ENCODE results near the gene E2F3. TPM values are rescaled to one million over a fixed set of nuclear protein-coding genes. Genes with fewer than 3 reads are reported as not detected.

The E2F3 gene
- polyA plus RNA-seq, 3 donors = 7.5 to 14.6 (median 8.9) TPM

DNA sequence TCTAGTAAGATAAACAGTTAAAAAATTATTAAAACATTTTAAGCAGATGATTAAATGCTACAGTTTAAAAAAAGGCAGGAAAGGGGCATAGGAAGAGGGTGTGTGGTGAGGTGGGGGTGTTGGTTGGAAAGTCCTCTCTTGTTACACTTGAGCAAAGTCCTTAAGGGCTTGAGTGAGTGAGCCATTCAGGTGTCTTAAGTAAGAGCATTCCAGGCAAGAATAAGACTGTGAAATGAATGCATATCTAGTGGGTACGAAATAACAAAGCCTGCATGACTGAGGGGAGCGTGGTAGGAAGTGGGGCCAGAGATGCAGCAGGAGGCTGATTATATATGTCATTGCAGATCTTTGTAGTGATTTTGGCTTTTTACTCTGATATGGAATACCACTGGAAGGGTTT lies 137.7 kb downstream of the E2F3 start:
- Histone ChIP-seq H3K4me1 (ENCODE audit: control insufficient read depth in 1 of 2, insufficient read depth in 2 of 2, low read length in 2 of 2) (peaks cover 7 to 15% of the 10 kb centered on the region in 2 donors), H3K4me3 (replicated peaks in 1 of 3; ENCODE audit: low read depth in 2 of 3, low read length in 3 of 3) (no peak overlapping the region), H4K20me1 (ENCODE audit: insufficient read depth, low read length) (no peaks in the 10 kb centered on the region), H3K9me3 (replicated peaks in 1 of 2; ENCODE audit: control insufficient read depth in 1 of 2, insufficient read depth in 1 of 2, low read length in 2 of 2) (no peaks in the 10 kb centered on the region), H3K27ac (ENCODE audit: low read depth in 1 of 2, low read length in 2 of 2) (no peak overlapping the region), H3K27me3 (ENCODE audit: control insufficient read depth in 2 of 2, insufficient read depth in 2 of 2, low read length in 2 of 2) (no peaks in the 10 kb centered on the region), H3K9ac (ENCODE audit: insufficient read depth, low read length, poor library complexity, severe bottlenecking) (no peak overlapping the region), H3K4me2 (replicated peaks; ENCODE audit: extremely low read depth, low read length, poor library complexity, severe bottlenecking) (no peak overlapping the region), H3K79me2 (ENCODE audit: insufficient read depth, low read length) (peaks cover 76% of the 10 kb centered on the region), H3K36me3 (replicated peaks in 1 of 2; ENCODE audit: control insufficient read depth in 1 of 2, insufficient read depth in 2 of 2, low read length in 2 of 2) (peaks cover 8 to 54% of the 10 kb centered on the region in 2 donors), H2AFZ (ENCODE audit: insufficient read depth, low read depth, low read length, poor library complexity, severe bottlenecking) (no peak overlapping the region)
- Mint-ChIP-seq H3K4me1 (peaks cover 10% of the 10 kb centered on the region), H3K27me3 (ENCODE audit: low read depth in 3 of 3) (no peaks in the 10 kb centered on the region), H3K36me3 (peaks cover 43 to 51% of the 10 kb centered on the region in 2 donors), H3K27ac (no peak overlapping the region), H3K4me3 (no peak overlapping the region), H3K9me3 (no peaks in the 10 kb centered on the region)
- TF ChIP-seq, protein P1, sequence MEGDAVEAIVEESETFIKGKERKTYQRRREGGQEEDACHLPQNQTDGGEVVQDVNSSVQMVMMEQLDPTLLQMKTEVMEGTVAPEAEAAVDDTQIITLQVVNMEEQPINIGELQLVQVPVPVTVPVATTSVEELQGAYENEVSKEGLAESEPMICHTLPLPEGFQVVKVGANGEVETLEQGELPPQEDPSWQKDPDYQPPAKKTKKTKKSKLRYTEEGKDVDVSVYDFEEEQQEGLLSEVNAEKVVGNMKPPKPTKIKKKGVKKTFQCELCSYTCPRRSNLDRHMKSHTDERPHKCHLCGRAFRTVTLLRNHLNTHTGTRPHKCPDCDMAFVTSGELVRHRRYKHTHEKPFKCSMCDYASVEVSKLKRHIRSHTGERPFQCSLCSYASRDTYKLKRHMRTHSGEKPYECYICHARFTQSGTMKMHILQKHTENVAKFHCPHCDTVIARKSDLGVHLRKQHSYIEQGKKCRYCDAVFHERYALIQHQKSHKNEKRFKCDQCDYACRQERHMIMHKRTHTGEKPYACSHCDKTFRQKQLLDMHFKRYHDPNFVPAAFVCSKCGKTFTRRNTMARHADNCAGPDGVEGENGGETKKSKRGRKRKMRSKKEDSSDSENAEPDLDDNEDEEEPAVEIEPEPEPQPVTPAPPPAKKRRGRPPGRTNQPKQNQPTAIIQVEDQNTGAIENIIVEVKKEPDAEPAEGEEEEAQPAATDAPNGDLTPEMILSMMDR (IDR thresholded peaks at IDR 0.05) = no peak
- DNase-seq = no peak
- intact Hi-C loops (cut with micrococcal nuclease) = loop anchor here in 1 of 2 donors (10.0 kb wide), 1 partner anchor 215 kb away; no protein-coding TSS in a partner anchor
- WGBS (ENCODE audit: insufficient coverage) = 100% methylated on average over 2 of the region's 2 CpGs

DNA sequence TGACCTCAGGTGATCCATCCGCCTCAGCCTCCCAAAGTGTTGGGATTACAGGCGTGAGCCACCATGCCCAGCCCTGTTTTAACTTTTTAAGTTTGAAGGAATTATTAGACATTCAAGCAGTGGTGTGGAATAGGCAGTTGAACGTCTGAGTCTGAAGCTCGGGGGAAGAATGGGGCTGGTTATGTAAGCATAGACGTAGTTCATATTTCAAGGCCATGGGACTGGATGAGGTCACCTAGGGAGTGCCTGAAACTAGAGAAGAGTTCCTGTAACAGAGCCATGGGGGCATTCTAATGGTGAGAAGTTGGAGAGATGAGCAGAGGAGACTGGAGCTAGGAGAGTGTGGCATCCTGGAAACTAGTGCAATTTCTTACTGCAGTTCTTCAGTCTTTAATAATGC lies 139.0 kb downstream of the E2F3 start:
- Histone ChIP-seq H3K27me3 (ENCODE audit: control insufficient read depth in 2 of 2, insufficient read depth in 2 of 2, low read length in 2 of 2) (no peaks in the 10 kb centered on the region), H2AFZ (ENCODE audit: insufficient read depth, low read depth, low read length, poor library complexity, severe bottlenecking) (no peak overlapping the region), H3K9ac (ENCODE audit: insufficient read depth, low read length, poor library complexity, severe bottlenecking) (no peak overlapping the region), H3K4me3 (replicated peaks in 1 of 3; ENCODE audit: low read depth in 2 of 3, low read length in 3 of 3) (no peak overlapping the region), H3K4me2 (replicated peaks; ENCODE audit: extremely low read depth, low read length, poor library complexity, severe bottlenecking) (no peak overlapping the region), H3K79me2 (ENCODE audit: insufficient read depth, low read length) (peaks cover 67% of the 10 kb centered on the region), H4K20me1 (ENCODE audit: insufficient read depth, low read length) (no peaks in the 10 kb centered on the region), H3K4me1 (ENCODE audit: control insufficient read depth in 1 of 2, insufficient read depth in 2 of 2, low read length in 2 of 2) (peaks cover 0 to 3% of the 10 kb centered on the region in 2 donors), H3K9me3 (replicated peaks in 1 of 2; ENCODE audit: control insufficient read depth in 1 of 2, insufficient read depth in 1 of 2, low read length in 2 of 2) (no peaks in the 10 kb centered on the region), H3K27ac (ENCODE audit: low read depth in 1 of 2, low read length in 2 of 2) (no peak overlapping the region), H3K36me3 (replicated peaks in 1 of 2; ENCODE audit: control insufficient read depth in 1 of 2, insufficient read depth in 2 of 2, low read length in 2 of 2) (peaks cover 12 to 63% of the 10 kb centered on the region in 2 donors)
- no peaks in the 10 kb centered on the region for H3K9me3 Mint-ChIP-seq
- TF ChIP-seq, protein P1 (IDR thresholded peaks at IDR 0.05) = no peak
- no peak overlapping the region for H3K4me3 Mint-ChIP-seq
- intact Hi-C loops (cut with micrococcal nuclease) = no loop called here
- WGBS (ENCODE audit: insufficient coverage) = 88% methylated on average over 5 of the region's 5 CpGs
- H3K4me1 Mint-ChIP-seq = peaks cover 2% of the 10 kb centered on the region
- peaks cover 0 to 2% (median 0%) of the 10 kb centered on the region in 3 donors for H3K27me3 Mint-ChIP-seq (ENCODE audit: low read depth in 3 of 3)
- H3K36me3 Mint-ChIP-seq = peaks cover 48 to 56% of the 10 kb centered on the region in 2 donors
- no peak for DNase-seq
- H3K27ac Mint-ChIP-seq = peak overlapping the region in 3 of 7 donors; percentile 12 to 24 (median 17)

Data from CD14-positive monocyte (primary cell).